Panc1 (cell line): ENCODE results near the gene CCDC6. TPM values are rescaled to one million over a fixed set of nuclear protein-coding genes. Genes with fewer than 3 reads are reported as not detected.
A peak's percentile ranks its signal among the peaks of the same experiment; 100 is the strongest.

Experiments used
- ATAC-seq: fragments of 200-7000 bp; cut with Tn5 transposase; 2 replicates; pipeline ENCODE4 v1.9.1; 2020; ENCODE audit warnings: mild to moderate bottlenecking, moderate library complexity
- BruUV-seq: library from RNA; stranded (reverse); fragments of 400-500 nt; replicated peaks from 2 replicates; lab custom pipeline; 2021; lab: Mats Ljungman, UMichigan
- CTCF ChIA-PET: fragments of 300-600 bp; sonication (Branson Sonifier 250); formaldehyde crosslinking; loops from one replicate; lab custom pipeline; 2022; ENCODE audit warnings: antibody characterized with exemption; lab: Charles Lee
- POLR2A ChIA-PET: fragments of 300-600 bp; sonication (Branson Sonifier 250); formaldehyde crosslinking; loops from one replicate; lab custom pipeline; 2022; ENCODE audit warnings: antibody characterized with exemption; lab: Charles Lee
- DNase-seq: peaks from one replicate; pipeline ENCODE4 v3.0.0-alpha.2; 2010; ENCODE audit warnings: low read depth, low spot score
- H3K27ac ChIP-seq: 2 replicates; pipeline ENCODE4 v1.5.1; 2011; ENCODE audit warnings: mild to moderate bottlenecking, low read length, inconsistent platforms
- H3K27me3 ChIP-seq: fragments of 200-500 bp; sonication (Bioruptor generic); 2 replicates; pipeline ENCODE4 v1.6.0; 2014; ENCODE audit warnings: low read length, inconsistent platforms; ENCODE audit not compliant: control insufficient read depth, insufficient read depth
- H3K36me3 ChIP-seq: fragments of 200-500 bp; sonication (Bioruptor generic); 2 replicates; pipeline ENCODE4 v1.5.1; 2014; ENCODE audit warnings: inconsistent platforms, mild to moderate bottlenecking, low read length, moderate library complexity; ENCODE audit not compliant: control insufficient read depth, insufficient read depth
- H3K4me1 ChIP-seq: 2 replicates; pipeline ENCODE4 v1.5.1; 2011; ENCODE audit warnings: inconsistent platforms, mild to moderate bottlenecking, low read length, moderate library complexity; ENCODE audit not compliant: control insufficient read depth, insufficient read depth
- H3K4me3 ChIP-seq, 2 experiments: 2 replicates each; pipeline ENCODE4 v1.5.1; 2011 to 2012; ENCODE audit warnings: low read depth in 2 of 2, low read length in 2 of 2, mild to moderate bottlenecking in 2 of 2, inconsistent platforms in 1 of 2, moderate library complexity in 1 of 2
- H3K9me3 ChIP-seq: fragments of 200-500 bp; sonication (Bioruptor generic); 2 replicates; pipeline ENCODE4 v1.5.1; 2014; ENCODE audit warnings: low read depth, mild to moderate bottlenecking, inconsistent platforms, low read length, moderate library complexity; ENCODE audit not compliant: control insufficient read depth, insufficient read depth
- POLR2AphosphoS5 ChIP-seq: IDR thresholded peaks from 2 replicates; pipeline ENCODE4 v1.6.1; 2012; ENCODE audit warnings: mild to moderate bottlenecking, low read depth, low read length, moderate library complexity
- SIN3A ChIP-seq: IDR thresholded peaks from 2 replicates; pipeline ENCODE4 v1.6.1; 2012; ENCODE audit warnings: low read depth, mild to moderate bottlenecking, low read length, moderate library complexity, borderline replicate concordance; ENCODE audit not compliant: insufficient read depth
- TCF7L2 ChIP-seq: IDR thresholded peaks from 2 replicates; pipeline ENCODE4 v1.6.1; 2011; ENCODE audit warnings: mild to moderate bottlenecking, low read depth, low read length, inconsistent platforms
- in situ Hi-C: cut with HindIII; loops from 2 replicates; pipeline ENCODE4 v1.10.0; 2016; ENCODE audit warnings: low sequenced_read_pairs, low pct_unique_long_range_greater_than_20kb
- intact Hi-C: fragments of 100-400 bp; cut with micrococcal nuclease; formaldehyde crosslinking; loops from one replicate; pipeline ENCODE4 v1.10.0; 2022; ENCODE audit not compliant: unreplicated experiment
- total RNA-seq: library from RNA; stranded (reverse); gene quantifications from one replicate; pipeline ENCODE4 v1.2.1, GENCODE V29; 2021; ENCODE audit not compliant: unreplicated experiment
- TF ChIP-seq, protein P1 (sequence below): fragments of 450-650 bp; IDR thresholded peaks from 2 replicates; pipeline ENCODE4 v1.5.1; 2017; ENCODE audit warnings: mild to moderate bottlenecking
- TF ChIP-seq, protein P2 (sequence below), 2 experiments: IDR thresholded peaks; 2 replicates each; pipeline ENCODE4 v1.6.1; 2011 to 2012; ENCODE audit warnings: low read depth in 2 of 2, control low read depth in 1 of 2, low read length in 1 of 2, mild to moderate bottlenecking in 1 of 2, moderate library complexity in 1 of 2; ENCODE audit not compliant: insufficient read depth in 1 of 2

The CCDC6 gene
- total RNA-seq, 1 experiment from 2014 or later = 48.7 TPM

DNA sequence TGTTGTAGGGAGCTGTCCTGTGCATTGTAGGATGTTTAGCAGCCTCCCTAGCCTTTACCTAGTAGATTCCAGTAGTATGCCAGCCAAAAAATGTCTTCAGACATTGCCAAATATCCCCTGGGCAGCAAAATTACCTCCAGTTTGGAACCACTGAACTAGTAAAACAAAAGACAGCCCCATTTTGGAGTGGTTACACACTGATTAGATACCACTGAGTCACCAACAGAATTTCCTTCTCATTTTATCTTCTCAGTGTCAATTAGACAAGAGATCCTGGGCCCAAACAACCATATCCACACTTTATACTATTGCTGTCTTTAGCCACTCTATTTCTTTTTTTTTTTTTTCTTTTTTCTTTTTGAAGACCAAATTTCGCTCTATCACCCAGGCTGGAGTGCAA, 3.5 kb upstream of the CCDC6 start:
- Histone ChIP-seq H3K36me3 (peaks cover 2% of the 10 kb centered on the region; the same call in 1 of the 2 replicates), H3K4me3 (no peak overlapping the region), H3K27ac (no peak overlapping the region), H3K9me3 (no peaks in the 10 kb centered on the region; the same call in 1 of the 2 replicates), H3K27me3 (no peaks in the 10 kb centered on the region), H3K4me1 (peaks cover 22% of the 10 kb centered on the region)
- no peak for ATAC-seq
- no peak for TF ChIP-seq SIN3A
- TF ChIP-seq, protein P1, sequence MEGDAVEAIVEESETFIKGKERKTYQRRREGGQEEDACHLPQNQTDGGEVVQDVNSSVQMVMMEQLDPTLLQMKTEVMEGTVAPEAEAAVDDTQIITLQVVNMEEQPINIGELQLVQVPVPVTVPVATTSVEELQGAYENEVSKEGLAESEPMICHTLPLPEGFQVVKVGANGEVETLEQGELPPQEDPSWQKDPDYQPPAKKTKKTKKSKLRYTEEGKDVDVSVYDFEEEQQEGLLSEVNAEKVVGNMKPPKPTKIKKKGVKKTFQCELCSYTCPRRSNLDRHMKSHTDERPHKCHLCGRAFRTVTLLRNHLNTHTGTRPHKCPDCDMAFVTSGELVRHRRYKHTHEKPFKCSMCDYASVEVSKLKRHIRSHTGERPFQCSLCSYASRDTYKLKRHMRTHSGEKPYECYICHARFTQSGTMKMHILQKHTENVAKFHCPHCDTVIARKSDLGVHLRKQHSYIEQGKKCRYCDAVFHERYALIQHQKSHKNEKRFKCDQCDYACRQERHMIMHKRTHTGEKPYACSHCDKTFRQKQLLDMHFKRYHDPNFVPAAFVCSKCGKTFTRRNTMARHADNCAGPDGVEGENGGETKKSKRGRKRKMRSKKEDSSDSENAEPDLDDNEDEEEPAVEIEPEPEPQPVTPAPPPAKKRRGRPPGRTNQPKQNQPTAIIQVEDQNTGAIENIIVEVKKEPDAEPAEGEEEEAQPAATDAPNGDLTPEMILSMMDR = no peak
- no peak for TF ChIP-seq TCF7L2
- no peak for TF ChIP-seq POLR2AphosphoS5
- TF ChIP-seq, protein P2, sequence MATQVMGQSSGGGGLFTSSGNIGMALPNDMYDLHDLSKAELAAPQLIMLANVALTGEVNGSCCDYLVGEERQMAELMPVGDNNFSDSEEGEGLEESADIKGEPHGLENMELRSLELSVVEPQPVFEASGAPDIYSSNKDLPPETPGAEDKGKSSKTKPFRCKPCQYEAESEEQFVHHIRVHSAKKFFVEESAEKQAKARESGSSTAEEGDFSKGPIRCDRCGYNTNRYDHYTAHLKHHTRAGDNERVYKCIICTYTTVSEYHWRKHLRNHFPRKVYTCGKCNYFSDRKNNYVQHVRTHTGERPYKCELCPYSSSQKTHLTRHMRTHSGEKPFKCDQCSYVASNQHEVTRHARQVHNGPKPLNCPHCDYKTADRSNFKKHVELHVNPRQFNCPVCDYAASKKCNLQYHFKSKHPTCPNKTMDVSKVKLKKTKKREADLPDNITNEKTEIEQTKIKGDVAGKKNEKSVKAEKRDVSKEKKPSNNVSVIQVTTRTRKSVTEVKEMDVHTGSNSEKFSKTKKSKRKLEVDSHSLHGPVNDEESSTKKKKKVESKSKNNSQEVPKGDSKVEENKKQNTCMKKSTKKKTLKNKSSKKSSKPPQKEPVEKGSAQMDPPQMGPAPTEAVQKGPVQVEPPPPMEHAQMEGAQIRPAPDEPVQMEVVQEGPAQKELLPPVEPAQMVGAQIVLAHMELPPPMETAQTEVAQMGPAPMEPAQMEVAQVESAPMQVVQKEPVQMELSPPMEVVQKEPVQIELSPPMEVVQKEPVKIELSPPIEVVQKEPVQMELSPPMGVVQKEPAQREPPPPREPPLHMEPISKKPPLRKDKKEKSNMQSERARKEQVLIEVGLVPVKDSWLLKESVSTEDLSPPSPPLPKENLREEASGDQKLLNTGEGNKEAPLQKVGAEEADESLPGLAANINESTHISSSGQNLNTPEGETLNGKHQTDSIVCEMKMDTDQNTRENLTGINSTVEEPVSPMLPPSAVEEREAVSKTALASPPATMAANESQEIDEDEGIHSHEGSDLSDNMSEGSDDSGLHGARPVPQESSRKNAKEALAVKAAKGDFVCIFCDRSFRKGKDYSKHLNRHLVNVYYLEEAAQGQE (IDR thresholded peaks at IDR 0.05; ENCODE audit: insufficient read depth in 1 of 2, low read depth in 2 of 2, low read length in 1 of 2) = no peak
- POLR2A ChIA-PET = no interaction called here
- no TSS peak for BruUV-seq
- no peak for DNase-seq
- intact Hi-C loops = loop anchor here (5.0 kb wide), 1 partner anchor 283 kb away; no protein-coding TSS in a partner anchor
- CTCF ChIA-PET = interaction anchor here (0.7 kb wide), 1 partner anchor 65 kb away, joined by 3 read pairs; no protein-coding TSS in a partner anchor
- in situ Hi-C loops = no loop called here

DNA sequence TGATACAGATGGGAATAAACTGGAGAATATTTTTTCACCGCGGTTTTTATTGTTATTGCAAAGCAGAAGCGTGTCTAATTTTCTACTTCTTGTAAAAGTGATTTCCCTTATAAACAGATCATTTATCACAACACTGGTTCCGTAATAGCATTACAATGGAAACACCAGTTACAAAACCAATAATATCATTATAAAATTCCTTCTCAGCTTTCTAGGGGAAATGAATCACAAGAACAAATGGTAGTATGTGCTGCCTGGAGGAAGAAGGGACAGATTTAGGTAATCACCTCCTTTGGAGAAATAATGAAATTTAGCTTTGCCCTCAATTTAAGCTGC, 2.4 kb upstream of the CCDC6 start:
- Histone ChIP-seq H3K27ac (peak overlapping the region; percentile 98), H3K36me3 (peaks cover 2% of the 10 kb centered on the region; the same call in 1 of the 2 replicates), H3K4me1 (peaks cover 31% of the 10 kb centered on the region), H3K27me3 (no peaks in the 10 kb centered on the region), H3K9me3 (no peaks in the 10 kb centered on the region; the same call in 1 of the 2 replicates), H3K4me3 (peak overlapping the region; percentile 91 to 98)
- POLR2A ChIA-PET = interaction anchor here (0.6 kb wide), 1 partner anchor 294 kb away, joined by 5 read pairs; no protein-coding TSS in a partner anchor
- no TSS peak for BruUV-seq
- DNase-seq = no peak
- CTCF ChIA-PET = no interaction called here
- intact Hi-C loops (loop anchor here (5.0 kb wide), 1 partner anchor 281 kb away; no protein-coding TSS in a partner anchor), in situ Hi-C loops (no loop called here)
- ATAC-seq = no peak
- TF ChIP-seq SIN3A (no peak), TCF7L2 (no peak), POLR2AphosphoS5 (no peak)
- TF ChIP-seq, protein P1 = no peak
- TF ChIP-seq, protein P2 (IDR thresholded peaks at IDR 0.05; ENCODE audit: insufficient read depth in 1 of 2, low read depth in 2 of 2, low read length in 1 of 2) = no peak
